ENCODE data around the gene C14orf119. TPM values are rescaled to one million over a fixed set of nuclear protein-coding genes. Genes with fewer than 3 reads are reported as not detected.
"Not testable (repeated sequence)": the region's sequence is repeated elsewhere in the genome, so short reads cannot be mapped to it uniquely, and the experiment has no call there.

The C14orf119 gene
- total RNA-seq, 1 donor from 2014 or later: 55.3 TPM

DNA sequence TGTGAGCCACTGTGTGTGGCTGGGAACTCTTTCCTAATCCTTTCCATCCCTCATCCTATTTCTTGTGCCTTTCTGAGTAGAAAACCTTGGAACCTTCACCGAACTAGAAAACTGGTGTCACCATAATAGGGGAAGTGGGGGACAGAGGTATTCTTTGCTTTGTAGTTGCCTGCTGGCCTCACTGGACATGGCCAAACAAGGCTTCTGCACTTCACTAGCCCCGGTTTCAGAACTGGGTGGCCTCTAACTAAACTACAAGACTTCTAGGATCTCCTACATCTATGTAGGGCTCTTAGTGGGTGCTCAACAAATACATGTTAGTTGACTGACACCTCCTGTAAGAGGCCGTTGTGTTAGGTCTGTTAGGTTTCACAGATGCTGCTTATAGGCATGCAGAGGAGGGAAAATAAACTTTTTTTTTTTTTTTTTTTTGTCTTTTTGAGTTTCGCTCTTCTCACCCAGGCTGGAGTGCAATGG, 10.1 kb downstream of the C14orf119 start:
- DNase-seq (no peak), ATAC-seq (no peak)
- no peaks in the 10 kb centered on the region for H3K27me3 ChIP-seq
- H3K9me3 ChIP-seq: no peaks in the 10 kb centered on the region
- TF ChIP-seq, protein P1, sequence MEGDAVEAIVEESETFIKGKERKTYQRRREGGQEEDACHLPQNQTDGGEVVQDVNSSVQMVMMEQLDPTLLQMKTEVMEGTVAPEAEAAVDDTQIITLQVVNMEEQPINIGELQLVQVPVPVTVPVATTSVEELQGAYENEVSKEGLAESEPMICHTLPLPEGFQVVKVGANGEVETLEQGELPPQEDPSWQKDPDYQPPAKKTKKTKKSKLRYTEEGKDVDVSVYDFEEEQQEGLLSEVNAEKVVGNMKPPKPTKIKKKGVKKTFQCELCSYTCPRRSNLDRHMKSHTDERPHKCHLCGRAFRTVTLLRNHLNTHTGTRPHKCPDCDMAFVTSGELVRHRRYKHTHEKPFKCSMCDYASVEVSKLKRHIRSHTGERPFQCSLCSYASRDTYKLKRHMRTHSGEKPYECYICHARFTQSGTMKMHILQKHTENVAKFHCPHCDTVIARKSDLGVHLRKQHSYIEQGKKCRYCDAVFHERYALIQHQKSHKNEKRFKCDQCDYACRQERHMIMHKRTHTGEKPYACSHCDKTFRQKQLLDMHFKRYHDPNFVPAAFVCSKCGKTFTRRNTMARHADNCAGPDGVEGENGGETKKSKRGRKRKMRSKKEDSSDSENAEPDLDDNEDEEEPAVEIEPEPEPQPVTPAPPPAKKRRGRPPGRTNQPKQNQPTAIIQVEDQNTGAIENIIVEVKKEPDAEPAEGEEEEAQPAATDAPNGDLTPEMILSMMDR (IDR thresholded peaks at IDR 0.05): no peak
- no peak overlapping the region for H3K27ac ChIP-seq
- H3K4me3 ChIP-seq: no peak overlapping the region
- intact Hi-C loops (cut with DNase I): no loop called here
- no peaks in the 10 kb centered on the region for H3K4me1 ChIP-seq
- H3K36me3 ChIP-seq: no peaks in the 10 kb centered on the region

DNA sequence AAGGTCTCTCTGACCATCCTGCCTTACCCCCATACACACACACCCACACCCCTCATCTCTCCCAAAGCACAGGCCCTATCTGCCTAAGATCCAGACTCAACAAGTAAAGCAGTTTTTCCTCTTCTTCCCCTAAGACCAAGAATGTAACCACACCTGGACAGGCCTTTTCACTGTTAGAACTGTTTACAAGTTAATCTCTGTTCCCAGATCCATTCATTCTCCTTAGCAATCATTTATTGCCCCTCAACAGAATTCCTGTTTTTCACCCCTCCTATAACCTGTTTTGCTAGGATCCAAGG, 11.4 kb downstream of the C14orf119 start:
- peak overlapping the region; percentile 19 for H3K27ac ChIP-seq
- no peak for DNase-seq
- H3K9me3 ChIP-seq: no peaks in the 10 kb centered on the region
- ATAC-seq: no peak
- no peaks in the 10 kb centered on the region for H3K36me3 ChIP-seq
- H3K4me3 ChIP-seq: no peak overlapping the region
- no peaks in the 10 kb centered on the region for H3K4me1 ChIP-seq
- H3K27me3 ChIP-seq: no peaks in the 10 kb centered on the region
- intact Hi-C loops (cut with DNase I): no loop called here
- TF ChIP-seq, protein P1 (IDR thresholded peaks at IDR 0.05): no peak

DNA sequence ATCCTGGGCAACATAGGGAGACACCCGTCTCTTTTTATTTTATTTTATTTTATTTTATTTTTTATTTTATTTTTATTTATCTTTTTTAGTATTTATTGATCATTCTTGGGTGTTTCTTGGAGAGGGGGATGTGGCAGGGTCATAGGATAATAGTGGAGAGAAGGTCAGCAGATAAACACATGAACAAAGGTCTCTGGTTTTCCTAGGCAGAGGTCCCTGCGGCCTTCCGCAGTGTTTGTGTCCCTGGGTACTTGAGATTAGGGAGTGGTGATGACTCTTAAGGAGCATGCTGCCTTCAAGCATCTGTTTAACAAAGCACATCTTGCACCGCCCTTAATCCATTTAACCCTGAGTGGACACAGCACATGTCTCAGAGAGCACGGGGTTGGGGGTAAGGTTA, 12.3 kb downstream of the C14orf119 start:
- DNase-seq; H3K4me1 ChIP-seq; H3K9me3 ChIP-seq; H3K4me3 ChIP-seq; H3K27me3 ChIP-seq; ATAC-seq; H3K27ac ChIP-seq; intact Hi-C loops (cut with DNase I); H3K36me3 ChIP-seq: not testable (repeated sequence)

DNA sequence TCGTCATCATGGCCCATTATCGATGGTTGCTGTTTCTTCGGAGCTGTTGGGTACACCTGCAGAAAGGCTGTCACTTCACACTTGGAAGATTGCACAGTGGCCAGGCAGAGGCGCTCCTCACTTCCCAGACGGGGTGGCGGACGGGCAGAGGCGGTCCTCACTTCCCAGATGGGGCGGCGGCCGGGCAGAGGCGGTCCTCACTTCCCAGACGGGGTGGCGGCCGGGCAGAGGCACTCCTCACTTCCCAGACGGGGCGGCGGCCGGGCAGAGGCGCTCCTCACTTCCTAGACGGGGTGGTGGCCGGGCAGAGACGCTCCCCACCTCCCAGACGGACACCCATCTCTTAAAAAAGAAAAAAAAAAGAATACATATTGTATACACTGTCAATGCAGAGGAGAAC, 12.9 kb downstream of the C14orf119 start:
- H3K27ac ChIP-seq; H3K36me3 ChIP-seq; H3K4me3 ChIP-seq; DNase-seq; H3K9me3 ChIP-seq; H3K27me3 ChIP-seq; intact Hi-C loops (cut with DNase I); ATAC-seq; H3K4me1 ChIP-seq: not testable (repeated sequence)

DNA sequence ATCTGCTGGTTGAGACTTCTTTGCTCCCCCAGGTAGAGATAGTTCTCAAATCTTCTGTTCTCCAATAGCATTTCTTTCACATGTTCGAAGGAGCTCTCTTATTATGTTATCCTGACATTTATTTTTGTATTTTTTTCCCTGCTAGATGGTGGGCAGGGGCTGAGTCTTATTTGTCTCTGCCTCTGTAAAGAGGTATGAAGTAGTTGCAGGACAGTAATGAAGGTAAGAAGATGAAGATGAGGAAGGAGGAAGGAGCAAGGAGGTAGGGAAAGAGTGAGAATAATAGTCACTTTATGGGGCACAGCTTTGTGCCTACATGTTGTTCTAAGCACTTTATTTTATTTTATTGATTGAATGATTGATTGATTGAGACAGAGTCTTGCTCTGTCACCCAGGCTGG, 14.5 kb downstream of the C14orf119 start:
- intact Hi-C loops (cut with DNase I): no loop called here
- ATAC-seq: no peak

DNA sequence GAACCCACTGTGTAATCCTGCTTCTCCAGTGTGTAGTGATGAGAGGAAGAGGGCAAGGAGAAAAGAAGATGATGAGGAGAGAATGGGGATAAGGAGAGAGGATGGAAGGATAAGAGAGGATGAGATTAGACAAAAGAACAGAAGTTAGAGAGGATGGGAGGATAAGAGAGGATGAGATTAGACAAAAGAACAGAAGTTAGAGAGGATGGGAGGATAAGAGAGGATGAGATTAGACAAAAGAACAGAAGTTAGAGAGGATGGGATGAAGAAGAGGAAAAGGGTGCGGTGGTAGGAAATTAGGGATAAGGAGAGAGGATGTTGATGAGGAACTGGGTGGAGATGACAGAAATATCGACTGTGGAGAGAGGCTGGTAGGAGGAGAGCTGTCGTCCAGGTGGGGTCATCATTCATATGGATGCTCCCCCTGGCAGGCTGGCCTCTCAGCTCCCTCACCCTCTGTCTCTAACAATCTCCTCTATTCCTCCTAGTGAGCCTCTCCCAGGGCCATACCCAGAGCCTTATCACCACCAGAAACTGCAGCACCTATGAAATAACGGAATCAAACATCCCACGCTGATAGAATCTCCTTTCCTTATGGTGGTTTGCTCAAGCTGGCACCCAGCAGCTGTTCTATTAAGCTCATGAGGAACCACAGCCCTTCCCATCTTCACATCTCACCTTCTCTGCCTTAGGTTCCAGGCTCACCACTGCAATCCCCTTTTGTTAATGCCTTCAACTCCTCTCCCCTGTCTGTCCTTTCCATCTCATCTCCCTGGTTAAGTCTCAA, 15.5 kb downstream of the C14orf119 start:
- Histone ChIP-seq H3K4me1 (peaks cover 13% of the 10 kb centered on the region), H3K9me3 (no peaks in the 10 kb centered on the region), H3K27me3 (no peaks in the 10 kb centered on the region), H3K36me3 (no peaks in the 10 kb centered on the region), H3K4me3 (no peak overlapping the region), H3K27ac (no peak overlapping the region)
- ATAC-seq: no peak
- DNase-seq: no peak
- TF ChIP-seq, protein P1 (IDR thresholded peaks at IDR 0.05): no peak
- intact Hi-C loops (cut with DNase I): no loop called here

More for the DNA sequence above, 14.5 kb downstream of the C14orf119 start:
- Histone ChIP-seq H3K36me3 (no peaks in the 10 kb centered on the region), H3K9me3 (no peaks in the 10 kb centered on the region), H3K27ac (no peak overlapping the region), H3K4me1 (peaks cover 13% of the 10 kb centered on the region), H3K4me3 (no peak overlapping the region), H3K27me3 (no peaks in the 10 kb centered on the region)
- TF ChIP-seq, protein P1 (IDR thresholded peaks at IDR 0.05): no peak
- DNase-seq: no peak

Measured in upper lobe of right lung (tissue), 1 donor.